ENCODE results near the gene KCNC2.

The KCNC2 gene

DNA sequence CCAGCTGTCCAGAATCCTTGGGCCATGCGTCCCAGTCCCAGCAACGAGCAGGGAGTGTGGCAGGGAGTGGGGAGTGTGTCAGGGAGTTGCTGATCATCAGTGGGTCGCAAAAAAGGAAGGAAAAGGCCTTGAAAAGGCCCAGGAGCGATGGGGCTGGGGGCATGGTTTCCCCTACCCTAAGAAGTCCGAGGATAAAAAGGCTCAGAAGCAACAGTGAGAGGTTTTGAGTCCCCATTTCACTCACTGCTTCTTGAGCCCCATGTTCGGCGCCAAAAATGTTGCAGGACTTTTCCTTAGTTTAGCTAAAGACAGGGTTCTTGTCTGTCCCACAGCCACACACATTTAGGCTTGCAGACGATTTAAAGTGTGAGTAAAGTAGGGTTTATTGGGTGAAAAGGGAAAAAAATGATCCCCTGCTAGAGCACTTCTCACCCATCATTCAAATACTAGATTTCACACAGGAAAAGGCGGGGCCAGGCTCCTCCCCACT lies 189.5 kb downstream of the KCNC2 start:
- no peaks in the 10 kb centered on the region for H3K4me1 ChIP-seq (ENCODE audit: control insufficient read depth, insufficient read depth, low read length)
- no peak overlapping the region for H3K9ac ChIP-seq (ENCODE audit: low read length)
- H3K36me3 ChIP-seq (ENCODE audit: control insufficient read depth, insufficient read depth, low read length): no peaks in the 10 kb centered on the region
- H3K4me3 ChIP-seq (ENCODE audit: low read length): no peak overlapping the region
- H3K27ac ChIP-seq (ENCODE audit: low read depth, low read length): no peak overlapping the region
- H3K27me3 ChIP-seq (ENCODE audit: control insufficient read depth, insufficient read depth, low read length): no peaks in the 10 kb centered on the region

DNA sequence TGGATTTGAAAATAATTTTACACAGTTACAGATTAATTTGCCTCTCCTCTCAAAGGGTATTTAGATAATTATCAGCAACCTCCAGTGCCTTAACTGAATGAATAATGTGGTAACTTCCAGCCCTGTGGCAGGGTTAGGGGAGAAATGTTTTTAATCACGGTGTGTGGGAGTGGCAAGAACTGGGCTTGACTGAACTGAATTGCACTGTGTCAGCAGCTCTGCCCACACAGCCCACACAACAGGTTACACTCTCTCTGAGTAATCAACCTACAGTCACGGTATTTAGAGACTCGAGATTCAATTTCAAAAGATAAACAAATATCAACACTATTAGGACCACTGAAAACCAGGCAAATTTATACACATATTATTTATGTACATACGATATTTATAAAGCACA lies 198.5 kb downstream of the KCNC2 start:
- H3K27ac ChIP-seq (ENCODE audit: low read depth, low read length): no peak overlapping the region
- no peak overlapping the region for H3K9ac ChIP-seq (ENCODE audit: low read length)
- H3K27me3 ChIP-seq (ENCODE audit: control insufficient read depth, insufficient read depth, low read length): no peaks in the 10 kb centered on the region
- no peaks in the 10 kb centered on the region for H3K4me1 ChIP-seq (ENCODE audit: control insufficient read depth, insufficient read depth, low read length)
- H3K4me3 ChIP-seq (ENCODE audit: low read length): no peak overlapping the region
- no peaks in the 10 kb centered on the region for H3K36me3 ChIP-seq (ENCODE audit: control insufficient read depth, insufficient read depth, low read length)

GRCh38 chr12:75007133-75007532 lies 202.5 kb downstream of the KCNC2 start:
- Histone ChIP-seq H3K27ac (ENCODE audit: low read depth, low read length) (no peak overlapping the region), H3K4me1 (ENCODE audit: control insufficient read depth, insufficient read depth, low read length) (no peaks in the 10 kb centered on the region), H3K9ac (ENCODE audit: low read length) (no peak overlapping the region), H3K27me3 (ENCODE audit: control insufficient read depth, insufficient read depth, low read length) (no peaks in the 10 kb centered on the region), H3K36me3 (ENCODE audit: control insufficient read depth, insufficient read depth, low read length) (no peaks in the 10 kb centered on the region), H3K4me3 (ENCODE audit: low read length) (no peak overlapping the region)

DNA sequence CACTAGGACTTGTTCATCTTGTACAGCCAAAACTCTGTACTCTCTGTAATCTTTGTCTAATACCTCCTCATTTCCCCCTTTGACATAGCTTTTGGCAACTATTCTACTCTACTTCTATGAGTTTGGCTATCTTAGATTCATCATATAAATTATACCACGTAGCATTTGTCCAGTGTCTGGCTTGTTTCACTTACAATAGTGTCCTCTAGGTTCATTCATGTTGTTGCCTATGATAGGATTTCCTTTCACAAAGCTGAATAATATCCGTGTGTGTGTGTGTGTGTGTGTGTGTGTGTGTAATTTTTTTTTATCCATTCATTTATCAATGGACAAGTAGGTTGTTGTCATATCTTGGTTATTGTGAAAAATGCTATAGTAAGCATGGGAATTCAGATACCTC lies 209.5 kb downstream of the KCNC2 start:
- H3K9ac ChIP-seq (ENCODE audit: low read length): no peak overlapping the region

GRCh38 chr12:74999474-74999873 lies 210.2 kb downstream of the KCNC2 start:
- Histone ChIP-seq H3K27me3 (ENCODE audit: control insufficient read depth, insufficient read depth, low read length) (no peaks in the 10 kb centered on the region), H3K27ac (ENCODE audit: low read depth, low read length) (no peak overlapping the region), H3K4me1 (ENCODE audit: control insufficient read depth, insufficient read depth, low read length) (no peaks in the 10 kb centered on the region), H3K36me3 (ENCODE audit: control insufficient read depth, insufficient read depth, low read length) (no peaks in the 10 kb centered on the region), H3K4me3 (ENCODE audit: low read length) (no peak overlapping the region), H3K9ac (ENCODE audit: low read length) (no peak overlapping the region)

More for the DNA sequence above, 209.5 kb downstream of the KCNC2 start:
- Histone ChIP-seq H3K4me1 (ENCODE audit: control insufficient read depth, insufficient read depth, low read length) (no peaks in the 10 kb centered on the region), H3K36me3 (ENCODE audit: control insufficient read depth, insufficient read depth, low read length) (no peaks in the 10 kb centered on the region), H3K4me3 (ENCODE audit: low read length) (no peak overlapping the region), H3K27ac (ENCODE audit: low read depth, low read length) (no peak overlapping the region), H3K27me3 (ENCODE audit: control insufficient read depth, insufficient read depth, low read length) (no peaks in the 10 kb centered on the region)
